Activated CD8-positive, alpha-beta T cell treated with anti-CD3 and anti-CD28 coated beads for 36 hours (primary cell): ENCODE measurements around the gene ABCC8. TPM values are rescaled to one million over a fixed set of nuclear protein-coding genes. Genes with fewer than 3 reads are reported as not detected.

Experiments
- ATAC-seq: fragments of 200-7000 bp; cut with Tn5 transposase; one replicate; pipeline ENCODE4 v1.10.0; 2021; ENCODE audit warnings: mild to moderate bottlenecking, moderate library complexity
- CTCF ChIA-PET: fragments of 350-600 bp; sonication (Branson Sonifier 250); formaldehyde crosslinking; loops from one replicate; lab custom pipeline; 2021; ENCODE audit warnings: antibody characterized with exemption; lab: Charles Lee
- POLR2A ChIA-PET: fragments of 350-600 bp; sonication (Branson Sonifier 250); formaldehyde crosslinking; loops from one replicate; lab custom pipeline; 2021; ENCODE audit warnings: antibody characterized with exemption; lab: Charles Lee
- DNase-seq: peaks from one replicate; pipeline ENCODE4 v3.0.0-alpha.2; 2020
- H3K27ac Mint-ChIP-seq: one replicate; pipeline ENCODE4 v1.8.0; 2021; ENCODE audit warnings: mild to moderate bottlenecking, mixed read lengths
- H3K27me3 Mint-ChIP-seq: one replicate; pipeline ENCODE4 v1.8.0; 2021; ENCODE audit warnings: mixed read lengths
- H3K36me3 Mint-ChIP-seq: one replicate; pipeline ENCODE4 v1.8.0; 2021; ENCODE audit warnings: low read depth, mixed read lengths
- H3K4me1 Mint-ChIP-seq: one replicate; pipeline ENCODE4 v1.8.0; 2021; ENCODE audit warnings: low read depth, mixed read lengths
- H3K4me3 Mint-ChIP-seq: one replicate; pipeline ENCODE4 v1.8.0; 2021; ENCODE audit warnings: mild to moderate bottlenecking, moderate library complexity, mixed read lengths
- H3K9me3 Mint-ChIP-seq: one replicate; pipeline ENCODE4 v1.8.0; 2021; ENCODE audit warnings: mixed read lengths
- intact Hi-C: fragments of 100-400 bp; cut with micrococcal nuclease; formaldehyde crosslinking; loops from one replicate; pipeline ENCODE4 v1.10.0; 2022
- total RNA-seq, 2 experiments: library from RNA; stranded (reverse); gene quantifications; one replicate each; pipeline ENCODE4 v1.2.3, GENCODE V29; 2021
- TF ChIP-seq, protein P1 (sequence below): fragments of 200-600 bp; IDR thresholded peaks from one replicate; pipeline ENCODE4 v1.8.0; 2022; ENCODE audit warnings: antibody characterized with exemption, mild to moderate bottlenecking

ABCC8 gene
- total RNA-seq, 2 experiments from 2014 or later, result not detected

DNA sequence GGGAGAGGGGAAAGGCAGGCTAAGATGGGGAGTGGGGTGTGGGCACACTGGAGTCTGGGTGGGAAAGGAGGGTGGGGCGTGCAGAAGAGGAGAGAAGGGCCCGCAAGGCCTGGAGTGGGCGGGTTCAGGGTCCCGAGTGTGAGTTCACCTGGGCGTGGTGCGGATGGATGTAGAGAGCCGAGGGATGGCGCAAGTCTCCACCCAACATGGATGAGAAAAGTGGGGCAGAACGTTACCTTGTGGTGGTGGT lies 364 bp upstream of the ABCC8 start:
- TF ChIP-seq, protein P1, sequence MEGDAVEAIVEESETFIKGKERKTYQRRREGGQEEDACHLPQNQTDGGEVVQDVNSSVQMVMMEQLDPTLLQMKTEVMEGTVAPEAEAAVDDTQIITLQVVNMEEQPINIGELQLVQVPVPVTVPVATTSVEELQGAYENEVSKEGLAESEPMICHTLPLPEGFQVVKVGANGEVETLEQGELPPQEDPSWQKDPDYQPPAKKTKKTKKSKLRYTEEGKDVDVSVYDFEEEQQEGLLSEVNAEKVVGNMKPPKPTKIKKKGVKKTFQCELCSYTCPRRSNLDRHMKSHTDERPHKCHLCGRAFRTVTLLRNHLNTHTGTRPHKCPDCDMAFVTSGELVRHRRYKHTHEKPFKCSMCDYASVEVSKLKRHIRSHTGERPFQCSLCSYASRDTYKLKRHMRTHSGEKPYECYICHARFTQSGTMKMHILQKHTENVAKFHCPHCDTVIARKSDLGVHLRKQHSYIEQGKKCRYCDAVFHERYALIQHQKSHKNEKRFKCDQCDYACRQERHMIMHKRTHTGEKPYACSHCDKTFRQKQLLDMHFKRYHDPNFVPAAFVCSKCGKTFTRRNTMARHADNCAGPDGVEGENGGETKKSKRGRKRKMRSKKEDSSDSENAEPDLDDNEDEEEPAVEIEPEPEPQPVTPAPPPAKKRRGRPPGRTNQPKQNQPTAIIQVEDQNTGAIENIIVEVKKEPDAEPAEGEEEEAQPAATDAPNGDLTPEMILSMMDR, result no peak
- no peak for DNase-seq
- no peak overlapping the region for H3K27ac Mint-ChIP-seq
- CTCF ChIA-PET, result no interaction called here
- intact Hi-C loops, result no loop called here
- no peaks in the 10 kb centered on the region for H3K9me3 Mint-ChIP-seq
- H3K4me3 Mint-ChIP-seq, result no peak overlapping the region
- no peak for ATAC-seq
- no peaks in the 10 kb centered on the region for H3K36me3 Mint-ChIP-seq
- H3K4me1 Mint-ChIP-seq, result no peaks in the 10 kb centered on the region
- POLR2A ChIA-PET, result no interaction called here
- H3K27me3 Mint-ChIP-seq, result peaks cover 57% of the 10 kb centered on the region

DNA sequence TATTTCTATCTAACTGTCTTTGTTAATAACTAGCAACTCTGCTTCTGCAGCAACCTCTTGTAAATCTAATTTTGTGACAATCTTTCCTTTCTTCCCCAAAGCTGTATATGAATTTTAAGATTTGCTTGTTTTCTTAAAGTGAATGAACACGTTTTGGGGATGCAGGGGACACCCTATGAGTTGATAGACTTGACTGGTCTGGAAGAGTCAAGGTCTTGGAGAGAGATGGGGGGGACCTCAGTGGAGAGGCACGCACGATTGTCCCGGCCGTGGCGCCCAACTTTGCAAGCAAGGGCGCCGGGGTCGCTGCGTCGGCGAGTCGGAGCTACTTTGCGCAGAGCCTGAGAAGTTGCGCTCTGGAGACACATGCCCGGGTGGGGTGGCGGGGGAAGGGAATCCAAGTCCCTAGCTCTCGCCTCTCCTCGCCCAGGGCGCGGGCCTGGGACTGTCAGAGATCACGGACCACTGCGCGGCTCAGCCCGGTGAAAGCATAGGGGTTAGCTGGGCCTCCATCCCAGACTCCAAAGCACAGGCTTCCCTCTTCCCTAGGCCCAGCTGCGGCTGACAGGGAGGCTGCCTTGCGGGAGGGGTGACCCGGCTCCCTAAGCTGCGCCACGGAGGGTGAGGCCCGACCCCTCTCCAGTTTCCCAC lies 854 bp downstream of the ABCC8 start:
- Mint-ChIP-seq H3K27me3 (peaks cover 57% of the 10 kb centered on the region), H3K9me3 (no peaks in the 10 kb centered on the region), H3K27ac (no peak overlapping the region), H3K4me3 (peak overlapping the region; percentile 14), H3K36me3 (no peaks in the 10 kb centered on the region), H3K4me1 (no peaks in the 10 kb centered on the region)
- ATAC-seq, result no peak
- no peak for DNase-seq
- POLR2A ChIA-PET, result no interaction called here
- CTCF ChIA-PET, result interaction anchor here (1.1 kb wide), 1 partner anchor 82 kb away, joined by 3 read pairs; no protein-coding TSS in a partner anchor
- intact Hi-C loops, result no loop called here
- TF ChIP-seq, protein P1, result no peak

DNA sequence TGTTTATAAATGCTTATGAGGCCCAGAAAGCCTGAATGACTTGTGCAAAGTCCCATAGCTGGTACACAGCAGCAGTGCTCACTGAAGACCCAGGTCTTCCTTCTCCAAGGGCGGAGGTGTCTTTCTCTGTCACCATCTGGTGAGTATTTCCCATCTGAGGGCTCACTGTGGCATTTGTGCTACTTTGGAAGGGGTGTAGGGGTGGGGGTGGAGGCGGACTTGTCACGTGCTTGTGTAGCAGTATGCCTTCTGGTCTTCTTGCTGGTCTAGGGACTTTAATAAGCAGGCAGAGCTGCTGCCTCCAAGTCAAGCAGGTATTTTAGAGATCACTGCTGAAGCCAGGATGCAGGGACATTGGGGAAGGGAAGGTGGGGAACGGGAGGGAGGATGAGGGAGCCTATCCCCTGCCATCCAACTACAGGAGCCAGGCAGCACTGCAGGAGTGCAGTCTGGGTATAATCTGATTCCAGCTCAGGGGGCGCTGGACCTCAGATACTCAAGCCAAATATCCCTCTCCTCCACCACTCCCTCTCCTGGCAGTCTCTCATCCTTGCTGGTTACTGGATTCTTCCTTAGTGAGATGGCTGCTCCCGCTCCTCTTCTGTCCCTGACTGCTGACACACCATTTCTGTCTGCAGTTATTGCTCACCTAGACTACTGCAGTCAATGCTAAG lies 3.4 kb downstream of the ABCC8 start:
- peaks cover 42% of the 10 kb centered on the region for H3K27me3 Mint-ChIP-seq
- H3K9me3 Mint-ChIP-seq, result no peaks in the 10 kb centered on the region
- DNase-seq (no peak), ATAC-seq (no peak)
- CTCF ChIA-PET, result interaction anchor here (1.9 kb wide), 1 partner anchor 8 kb away, joined by 4 read pairs; no protein-coding TSS in a partner anchor
- intact Hi-C loops, result no loop called here
- POLR2A ChIA-PET, result no interaction called here
- TF ChIP-seq, protein P1, result no peak
- H3K4me3 Mint-ChIP-seq, result no peak overlapping the region
- H3K4me1 Mint-ChIP-seq, result no peaks in the 10 kb centered on the region
- H3K27ac Mint-ChIP-seq, result no peak overlapping the region
- H3K36me3 Mint-ChIP-seq, result no peaks in the 10 kb centered on the region

DNA sequence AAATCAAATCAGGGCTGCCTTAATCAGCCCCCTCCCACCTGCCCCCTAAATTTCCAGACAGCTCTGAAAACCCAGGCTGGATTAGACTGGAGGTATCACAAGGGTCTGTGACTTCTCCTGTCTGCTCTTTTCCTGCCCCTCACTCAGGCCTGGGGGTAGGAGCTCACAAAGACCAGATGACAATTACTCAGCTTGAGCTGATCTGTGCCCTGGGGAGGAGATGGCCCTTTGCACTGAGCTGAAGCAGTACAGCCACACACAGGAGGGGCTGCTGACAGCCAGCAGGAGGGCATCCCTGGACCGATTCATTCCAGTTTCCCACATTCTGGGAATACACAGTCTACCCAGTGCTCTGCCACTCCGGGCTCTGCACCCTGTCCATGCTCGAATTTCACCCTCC lies 4.2 kb downstream of the ABCC8 start:
- intact Hi-C loops, result no loop called here
- Mint-ChIP-seq H3K4me3 (no peak overlapping the region), H3K36me3 (no peaks in the 10 kb centered on the region), H3K4me1 (no peaks in the 10 kb centered on the region), H3K9me3 (no peaks in the 10 kb centered on the region), H3K27me3 (peaks cover 36% of the 10 kb centered on the region), H3K27ac (no peak overlapping the region)
- ChIA-PET POLR2A (no interaction called here), CTCF (interaction anchor here (1.9 kb wide), 1 partner anchor 9 kb away, joined by 4 read pairs; no protein-coding TSS in a partner anchor)
- DNase-seq (no peak), ATAC-seq (no peak)
- TF ChIP-seq, protein P1, result no peak

DNA sequence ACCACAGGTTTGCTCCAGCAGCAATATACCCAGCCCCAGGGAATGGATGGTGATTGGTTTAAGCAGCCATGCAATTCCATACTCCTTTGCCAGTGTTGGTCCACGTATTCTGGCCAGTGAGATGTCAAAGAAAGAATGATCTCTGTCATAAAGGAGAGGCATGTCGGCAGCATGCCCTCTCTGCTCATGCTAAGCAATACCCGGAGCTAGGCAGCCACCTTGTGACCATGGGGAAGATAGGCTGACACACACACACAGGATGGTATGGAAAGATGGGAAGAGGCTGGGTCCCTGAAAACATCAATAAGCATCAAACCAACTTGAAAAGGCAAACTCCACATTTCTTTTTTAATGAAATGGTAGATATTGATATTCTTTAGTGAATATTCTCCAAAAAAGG lies 5.1 kb downstream of the ABCC8 start:
- POLR2A ChIA-PET, result no interaction called here
- peaks cover 30% of the 10 kb centered on the region for H3K27me3 Mint-ChIP-seq
- no peak for DNase-seq
- no peak for ATAC-seq
- CTCF ChIA-PET, result interaction anchor here (0.7 to 1.9 kb wide), 2 partner anchors 10 to 33 kb away, joined by 4 read pairs; no protein-coding TSS in a partner anchor
- TF ChIP-seq, protein P1, result no peak
- intact Hi-C loops, result no loop called here
- no peaks in the 10 kb centered on the region for H3K36me3 Mint-ChIP-seq
- H3K27ac Mint-ChIP-seq, result no peak overlapping the region
- no peaks in the 10 kb centered on the region for H3K9me3 Mint-ChIP-seq
- H3K4me3 Mint-ChIP-seq, result no peak overlapping the region
- no peaks in the 10 kb centered on the region for H3K4me1 Mint-ChIP-seq
